HG03159 (cell line): ENCODE measurements around the gene PRDM13.

Experiments
- ATAC-seq: cut with Tn5 transposase; IDR thresholded peaks from one replicate; pipeline ENCODE4 v1.9.1; 2021; ENCODE audit warnings: mild to moderate bottlenecking, moderate library complexity; ENCODE audit not compliant: unreplicated experiment

Gene PRDM13

DNA sequence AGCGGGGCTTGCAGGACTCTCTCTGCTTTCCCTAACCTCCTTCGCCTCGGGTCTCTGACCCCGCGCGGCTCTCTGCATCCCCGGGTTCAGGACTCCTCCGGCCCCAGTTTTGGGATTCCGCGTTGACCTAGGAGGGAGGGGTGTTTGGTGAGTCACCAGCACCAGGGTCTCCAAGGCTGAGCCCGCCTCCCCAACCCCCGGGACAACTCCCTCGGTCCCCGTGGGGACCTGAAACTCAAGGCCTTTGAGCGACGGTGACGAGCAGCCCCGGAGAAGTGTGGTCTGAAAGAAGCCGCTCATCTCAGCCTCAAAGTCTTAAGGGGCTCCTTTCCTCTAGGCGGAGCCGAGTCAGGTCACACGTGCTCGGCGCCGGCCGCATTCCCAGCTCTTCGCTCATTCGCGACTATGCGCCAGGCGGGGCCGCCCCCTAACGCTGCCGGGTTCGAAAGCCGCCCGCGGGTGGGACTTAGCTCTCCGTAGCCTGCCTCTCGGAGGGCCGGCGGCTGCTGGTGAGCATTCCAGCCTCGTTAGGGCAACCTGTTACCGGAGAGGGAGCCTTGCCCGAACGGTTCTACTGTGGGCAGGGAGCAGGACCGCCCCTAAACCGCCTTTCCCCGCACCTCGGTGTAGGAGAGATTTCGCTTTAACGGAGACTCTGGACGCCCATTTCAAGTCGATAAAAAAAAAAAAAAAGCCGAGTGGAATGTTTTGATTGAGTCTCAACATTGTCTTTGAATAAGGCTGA lies 3.0 kb upstream of the PRDM13 start:
- ATAC-seq: no peak

DNA sequence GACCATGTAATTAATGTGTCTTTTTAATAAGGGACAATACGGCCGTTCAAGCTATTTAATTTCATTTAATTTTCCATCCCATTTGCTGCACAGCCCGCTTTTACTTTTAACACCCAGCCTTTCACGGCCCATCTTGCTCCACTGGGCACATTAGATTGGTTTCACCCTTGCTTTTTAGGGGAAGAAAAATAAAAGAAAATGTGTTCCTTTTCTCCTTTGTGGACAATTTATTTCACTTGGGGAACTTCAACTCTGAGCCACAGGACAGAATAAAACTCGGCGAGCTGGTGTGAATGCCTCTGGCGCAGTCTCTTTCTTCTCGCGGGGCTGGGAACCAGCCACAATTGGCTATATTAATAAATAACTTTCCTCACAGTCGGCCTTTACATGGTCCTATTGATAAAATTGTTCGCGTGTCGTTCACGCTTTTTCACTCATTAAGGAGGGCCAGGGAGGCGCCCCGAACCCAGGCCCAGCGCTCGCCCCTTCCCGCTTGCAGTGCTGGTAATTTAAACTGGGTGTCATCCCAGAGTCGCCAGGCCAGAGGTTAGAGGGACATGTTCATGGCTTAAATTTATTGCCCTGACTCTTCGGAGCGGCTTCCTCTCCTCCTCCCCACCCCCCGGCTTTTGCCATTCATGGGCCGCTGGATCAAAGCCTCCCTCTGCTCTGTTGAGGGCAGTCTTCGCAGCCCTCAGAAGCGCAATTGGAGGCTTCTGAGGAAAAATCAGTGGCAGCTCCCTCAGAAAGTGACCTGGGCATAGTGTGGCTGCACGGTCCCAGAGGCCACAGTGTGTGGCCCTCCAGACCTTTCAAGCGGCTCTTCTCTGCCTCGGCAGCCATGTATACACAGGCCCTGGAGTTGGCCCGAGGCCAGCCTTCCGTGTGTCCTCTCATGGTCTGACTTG lies 2.2 kb upstream of the PRDM13 start:
- no peak for ATAC-seq

DNA sequence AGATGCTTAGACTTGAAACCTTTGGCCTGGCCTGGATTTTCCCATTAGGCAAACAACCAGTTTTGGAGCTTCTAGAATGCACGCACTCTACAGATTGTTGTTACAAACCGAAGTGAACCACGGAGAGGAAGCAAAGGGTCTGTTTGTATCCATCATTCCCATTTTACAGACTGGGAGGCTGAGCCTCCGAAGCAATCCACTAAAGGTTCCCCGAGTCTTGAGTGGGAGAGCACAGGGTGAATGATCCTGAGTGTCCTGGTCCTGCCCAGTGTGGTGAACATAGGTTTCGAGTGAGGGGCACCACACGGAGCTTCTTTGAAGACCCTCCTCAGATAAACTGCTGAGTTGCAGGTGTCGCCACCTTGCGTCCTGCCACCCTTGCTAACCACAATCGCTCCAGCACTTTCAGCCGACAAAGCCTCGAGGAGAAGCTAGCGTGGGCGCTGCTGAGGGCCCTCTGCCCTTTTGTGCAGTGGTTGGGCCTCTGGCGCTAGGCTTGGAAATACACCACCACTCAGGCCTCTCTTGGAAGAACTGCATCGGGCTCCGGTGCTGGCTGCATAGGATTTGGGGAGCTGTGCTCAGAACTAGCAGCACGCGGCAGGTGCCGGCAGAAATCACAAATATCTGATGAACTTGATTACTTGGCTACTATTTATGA lies 1.4 kb upstream of the PRDM13 start:
- no peak for ATAC-seq

DNA sequence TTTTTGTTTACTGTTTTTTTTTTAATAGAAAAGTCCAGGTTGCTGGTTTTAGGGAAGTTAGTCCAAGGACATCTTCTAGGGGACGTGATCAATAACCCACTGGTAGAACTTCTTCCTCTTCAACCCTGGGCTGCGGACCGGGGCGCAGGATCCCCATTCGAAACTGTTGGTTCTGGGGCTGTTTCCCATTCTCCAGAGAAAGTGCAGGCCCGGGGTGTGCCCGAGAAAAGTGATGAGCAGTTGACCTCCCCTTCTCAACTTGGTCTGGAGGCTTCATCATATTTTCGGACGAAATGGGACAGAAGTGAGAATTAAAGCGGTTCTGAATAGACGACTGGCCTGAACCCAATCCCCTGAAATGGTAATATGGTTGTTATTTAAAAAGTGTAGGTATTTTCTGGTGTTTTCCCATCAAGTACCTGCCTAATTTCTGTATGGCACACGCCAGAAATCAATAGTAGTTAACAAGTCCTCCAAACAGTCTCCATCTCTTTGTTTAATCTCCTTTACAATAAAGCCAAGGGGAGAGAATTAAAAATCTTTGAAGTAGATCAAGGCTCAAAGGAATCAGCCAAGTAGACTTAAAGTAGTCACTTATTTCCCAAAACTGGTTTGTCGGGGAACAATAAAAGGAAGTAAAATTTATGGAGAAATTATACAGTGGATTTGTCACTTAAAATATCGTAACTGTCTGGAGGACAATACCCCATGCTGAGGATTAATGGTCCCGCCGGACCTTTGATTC lies 550 bp upstream of the PRDM13 start:
- no peak for ATAC-seq

DNA sequence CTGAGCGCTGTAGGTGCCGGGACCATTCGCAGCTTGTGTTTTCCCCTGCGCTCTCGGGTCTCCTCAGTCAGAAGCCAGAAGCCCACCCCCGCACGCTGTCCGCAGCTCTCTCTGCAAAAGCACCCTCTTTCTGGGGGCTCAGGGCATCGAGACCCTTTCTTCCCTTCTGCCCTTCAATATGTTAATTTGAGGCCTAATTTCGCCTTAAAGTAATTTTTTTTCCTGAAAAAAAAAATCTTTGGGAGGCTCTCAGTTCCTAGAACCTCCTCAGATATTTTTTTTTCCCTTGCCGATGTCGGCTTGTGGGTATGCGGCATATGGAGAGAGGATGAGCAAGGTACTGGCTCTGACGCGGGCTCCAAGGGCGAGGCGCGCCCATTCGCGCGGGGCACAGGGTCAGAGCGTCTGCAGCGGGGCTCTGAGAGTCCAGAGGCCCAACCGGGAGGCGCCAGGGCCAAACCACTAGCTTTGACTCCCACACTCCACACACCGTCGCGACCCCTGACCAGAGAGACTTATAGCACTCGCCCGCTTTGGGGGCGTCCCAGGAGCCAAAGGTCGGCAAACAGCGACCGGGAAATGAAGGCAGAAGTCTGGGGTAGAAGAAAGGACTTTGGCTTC lies 893 bp downstream of the PRDM13 start:
- ATAC-seq: no peak

DNA sequence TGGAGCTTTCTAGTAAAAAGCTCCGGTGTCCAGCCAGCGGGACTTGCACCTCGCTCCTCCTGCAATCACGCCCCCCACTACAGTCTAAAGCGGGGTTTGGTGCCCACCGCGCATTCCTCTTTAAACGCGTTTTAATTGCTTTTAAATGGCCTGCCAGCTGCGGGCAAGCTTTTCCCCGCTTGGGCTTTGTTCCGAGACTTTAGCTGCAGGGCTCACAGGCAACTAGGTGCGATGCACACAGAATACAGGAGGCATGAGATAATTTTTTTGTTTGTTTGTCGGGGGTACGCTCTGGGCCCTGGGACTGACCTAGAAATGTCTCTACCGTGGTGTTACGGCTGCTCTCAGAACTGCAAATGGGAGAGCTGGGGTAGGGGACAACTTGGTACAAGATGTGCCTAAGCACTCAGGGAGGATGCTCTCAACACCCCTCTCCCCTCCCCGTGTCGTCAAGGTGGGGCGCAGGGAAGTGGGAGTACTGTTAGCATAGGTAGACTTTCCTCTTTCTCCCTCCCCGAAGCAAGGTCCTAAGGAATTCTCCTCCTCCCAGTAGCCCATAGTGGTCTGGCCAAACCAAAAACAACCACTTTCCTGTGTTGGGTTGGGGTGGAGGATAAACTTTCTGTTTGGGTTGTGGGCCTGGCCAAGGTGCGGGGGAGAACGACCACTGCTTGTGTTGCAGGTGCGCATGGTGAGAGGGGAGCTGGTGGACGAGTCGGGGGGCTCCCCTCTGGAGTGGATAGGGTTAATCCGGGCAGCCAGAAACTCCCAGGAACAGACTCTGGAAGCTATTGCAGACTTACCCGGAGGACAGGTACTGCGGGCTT lies 1.6 kb downstream of the PRDM13 start:
- no peak for ATAC-seq

DNA sequence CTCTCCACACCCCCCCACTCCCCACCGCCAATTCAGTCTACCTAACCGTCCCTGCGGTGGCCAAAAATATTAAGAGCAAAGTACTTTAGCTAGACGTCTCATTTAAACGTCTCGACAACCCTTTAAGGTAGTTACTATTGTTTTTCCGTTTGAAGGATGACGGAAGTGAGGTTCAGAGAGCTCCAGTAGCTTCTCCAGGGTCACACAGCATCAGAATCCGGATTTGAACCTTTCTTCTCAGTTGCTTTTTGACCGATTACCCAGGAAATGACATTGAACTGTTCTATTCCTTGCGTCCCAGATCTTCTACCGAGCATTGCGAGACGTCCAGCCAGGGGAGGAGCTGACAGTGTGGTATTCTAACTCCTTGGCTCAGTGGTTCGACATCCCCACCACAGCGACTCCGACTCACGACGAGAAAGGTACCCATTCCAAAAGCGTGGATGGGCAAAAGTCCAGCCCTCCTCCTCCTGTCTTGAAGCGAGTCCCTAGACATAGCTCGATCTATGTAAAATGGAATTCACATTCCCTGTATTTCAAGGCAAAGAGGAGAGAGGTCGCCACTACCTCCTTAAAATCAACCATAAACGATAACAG lies 2.4 kb downstream of the PRDM13 start:
- ATAC-seq: no peak

DNA sequence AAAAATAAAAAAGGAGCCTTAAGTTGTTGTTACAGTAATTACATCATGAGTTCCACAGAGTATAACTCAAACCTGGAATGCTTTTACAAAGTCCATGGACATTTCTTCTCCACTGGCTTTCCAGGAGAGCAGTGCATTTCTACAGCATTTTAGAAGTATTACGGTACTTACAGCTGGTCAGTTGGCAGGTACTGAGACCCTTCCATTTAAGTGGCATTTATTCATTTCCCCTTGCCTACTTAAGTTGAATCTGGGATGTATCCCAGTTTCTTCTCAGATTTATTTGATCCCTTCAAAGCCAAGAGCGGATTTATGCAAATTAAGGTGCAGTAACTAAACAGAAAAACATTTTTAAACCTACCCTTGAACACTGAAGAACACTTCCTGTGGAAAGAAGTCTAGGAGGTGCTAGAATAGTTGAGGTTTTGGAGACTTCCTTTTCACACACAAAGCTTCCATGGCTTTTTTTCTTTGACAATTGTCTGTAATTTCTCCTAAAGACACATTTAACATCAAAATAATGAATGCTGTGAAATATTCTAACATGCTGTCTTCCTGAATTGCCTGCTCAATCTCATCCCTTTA lies 3.4 kb downstream of the PRDM13 start:
- no peak for ATAC-seq

DNA sequence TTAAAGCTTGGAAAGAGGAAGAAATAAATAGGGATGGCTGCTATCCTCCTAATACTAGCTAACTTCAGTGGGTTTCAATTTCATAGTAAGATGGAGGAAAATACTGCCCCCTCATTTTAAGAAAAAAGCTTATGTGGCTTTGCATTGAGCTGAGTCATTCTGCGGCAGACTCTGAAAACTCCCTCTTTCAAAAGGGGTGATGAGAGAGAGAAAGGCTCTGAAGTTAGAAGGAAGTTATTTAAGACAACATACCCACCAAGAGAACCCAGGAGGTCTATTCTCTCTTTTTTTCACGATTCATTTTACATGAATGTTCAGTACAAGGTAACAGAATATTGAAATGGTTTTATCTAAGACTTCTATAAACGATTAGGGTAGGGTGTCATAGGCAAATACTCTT lies 4.5 kb downstream of the PRDM13 start:
- ATAC-seq: peak; percentile 50

DNA sequence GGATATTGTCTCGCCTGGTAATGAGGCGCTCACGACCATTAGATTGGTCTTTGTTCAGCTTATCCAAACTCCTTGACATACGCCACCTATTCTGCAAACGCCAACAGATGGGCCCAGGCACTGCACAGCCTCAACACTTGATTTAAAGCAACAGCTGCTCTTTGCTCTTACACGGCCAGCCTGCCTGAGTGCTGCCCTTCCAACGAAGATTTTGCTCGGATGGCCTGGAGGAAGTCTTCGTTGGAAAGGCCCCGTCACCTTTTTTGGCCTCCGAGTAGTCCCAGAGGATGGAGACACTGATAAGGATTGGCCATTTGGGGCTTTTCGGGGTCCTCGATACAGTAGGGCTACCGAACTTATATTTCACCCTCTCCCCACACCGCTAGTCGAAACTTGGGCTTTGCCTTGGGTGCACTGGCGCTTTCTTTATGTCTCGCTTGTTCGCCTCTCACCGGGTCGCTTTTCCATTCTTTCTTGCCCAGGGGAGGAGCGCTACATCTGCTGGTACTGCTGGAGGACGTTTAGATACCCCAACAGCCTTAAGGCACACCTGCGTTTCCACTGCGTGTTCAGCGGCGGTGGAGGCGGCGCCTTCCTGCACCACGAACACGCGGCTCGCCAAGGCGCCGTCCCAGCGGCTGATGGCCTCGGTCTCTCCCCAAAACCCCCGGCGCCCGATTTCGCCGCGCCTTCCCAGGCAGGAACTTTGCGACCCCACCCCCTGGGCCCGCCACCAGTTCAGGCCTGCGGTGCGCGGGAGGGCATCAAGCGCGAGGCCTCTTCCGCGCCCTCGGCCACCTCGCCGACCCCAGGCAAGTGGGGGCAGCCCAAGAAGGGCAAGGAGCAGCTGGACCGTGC lies 6.1 kb downstream of the PRDM13 start:
- no peak for ATAC-seq

DNA sequence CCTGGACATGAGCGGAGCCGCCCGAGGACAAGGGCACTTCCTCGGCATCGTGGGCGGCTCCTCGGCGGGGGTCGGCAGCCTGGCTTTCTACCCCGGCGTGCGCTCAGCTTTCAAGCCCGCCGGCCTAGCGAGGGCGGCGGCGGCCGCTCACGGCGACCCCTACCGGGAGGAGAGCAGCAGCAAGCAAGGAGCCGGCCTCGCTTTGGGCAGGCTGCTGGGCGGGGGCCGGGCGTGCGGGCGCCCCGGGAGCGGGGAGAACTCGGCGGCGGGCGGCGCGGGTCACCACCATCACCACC lies 6.7 kb downstream of the PRDM13 start:
- peak; percentile 67 for ATAC-seq

DNA sequence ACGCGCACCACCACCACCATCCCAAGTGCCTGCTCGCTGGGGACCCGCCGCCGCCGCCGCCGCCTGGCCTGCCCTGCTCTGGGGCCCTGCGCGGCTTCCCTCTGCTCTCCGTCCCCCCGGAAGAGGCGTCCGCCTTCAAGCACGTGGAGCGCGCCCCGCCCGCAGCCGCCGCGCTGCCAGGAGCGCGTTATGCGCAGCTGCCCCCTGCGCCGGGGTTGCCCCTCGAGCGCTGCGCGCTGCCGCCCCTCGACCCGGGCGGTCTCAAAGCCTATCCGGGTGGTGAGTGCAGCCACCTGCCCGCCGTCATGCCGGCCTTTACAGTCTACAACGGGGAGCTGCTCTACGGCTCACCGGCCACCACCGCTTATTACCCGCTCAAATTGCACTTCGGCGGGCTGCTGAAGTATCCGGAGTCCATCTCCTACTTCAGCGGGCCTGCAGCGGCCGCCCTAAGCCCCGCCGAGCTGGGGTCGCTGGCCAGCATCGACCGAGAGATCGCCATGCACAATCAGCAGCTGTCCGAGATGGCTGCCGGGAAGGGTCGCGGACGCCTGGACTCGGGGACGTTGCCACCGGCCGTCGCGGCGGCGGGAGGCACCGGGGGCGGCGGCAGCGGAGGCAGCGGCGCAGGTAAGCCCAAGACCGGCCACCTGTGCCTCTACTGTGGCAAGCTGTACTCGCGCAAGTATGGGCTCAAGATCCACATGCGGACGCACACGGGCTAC lies 7.2 kb downstream of the PRDM13 start:
- ATAC-seq: peak; percentile 56

DNA sequence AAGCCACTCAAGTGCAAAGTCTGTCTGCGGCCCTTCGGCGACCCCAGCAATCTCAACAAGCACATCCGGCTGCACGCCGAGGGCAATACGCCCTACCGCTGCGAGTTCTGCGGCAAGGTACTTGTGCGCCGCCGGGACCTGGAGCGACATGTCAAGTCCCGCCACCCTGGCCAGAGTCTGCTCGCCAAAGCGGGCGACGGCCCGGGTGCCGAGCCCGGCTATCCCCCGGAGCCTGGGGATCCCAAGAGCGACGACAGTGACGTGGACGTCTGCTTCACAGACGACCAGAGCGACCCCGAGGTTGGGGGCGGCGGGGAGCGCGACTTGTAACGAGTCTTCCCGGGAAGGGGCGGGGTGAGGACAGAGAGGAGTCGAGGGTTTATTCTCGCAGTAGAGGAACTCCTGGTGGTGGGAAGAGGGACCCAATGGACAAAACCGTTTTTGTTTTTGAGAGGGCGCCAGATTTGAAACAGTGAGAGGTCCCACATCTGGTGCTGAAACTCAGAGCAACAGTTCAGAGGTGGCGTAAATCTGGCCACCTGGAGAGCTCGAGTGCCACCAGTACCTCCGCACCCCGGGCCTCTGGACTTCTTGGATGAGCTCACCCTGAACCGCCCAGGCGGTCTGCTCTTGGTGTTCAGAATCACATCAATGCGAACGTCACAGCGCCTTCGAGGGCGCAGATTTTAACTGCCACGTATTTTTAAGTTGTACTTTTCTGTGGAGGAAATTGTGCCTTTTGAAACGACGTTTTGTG lies 8.0 kb downstream of the PRDM13 start:
- peak; percentile 10 for ATAC-seq

DNA sequence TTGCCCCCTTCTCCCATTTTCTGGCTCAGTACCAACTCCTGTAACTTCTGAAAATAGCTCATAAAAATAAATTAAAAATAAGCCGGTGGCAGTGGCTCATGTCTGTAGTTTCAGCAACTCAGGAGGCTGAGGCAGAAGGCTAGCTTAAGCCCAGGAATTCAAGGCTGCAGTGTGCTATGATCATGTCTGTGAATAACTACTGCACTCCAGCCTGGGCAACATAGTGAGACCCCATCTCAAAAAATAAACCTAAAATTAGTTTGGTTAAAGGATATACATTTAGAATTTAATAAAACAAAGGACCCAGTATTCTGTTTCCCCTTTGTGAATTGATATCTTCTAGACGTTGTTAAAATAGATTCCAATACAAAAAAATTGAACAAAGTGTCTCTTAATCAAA lies 10.5 kb downstream of the PRDM13 start:
- ATAC-seq: no peak

DNA sequence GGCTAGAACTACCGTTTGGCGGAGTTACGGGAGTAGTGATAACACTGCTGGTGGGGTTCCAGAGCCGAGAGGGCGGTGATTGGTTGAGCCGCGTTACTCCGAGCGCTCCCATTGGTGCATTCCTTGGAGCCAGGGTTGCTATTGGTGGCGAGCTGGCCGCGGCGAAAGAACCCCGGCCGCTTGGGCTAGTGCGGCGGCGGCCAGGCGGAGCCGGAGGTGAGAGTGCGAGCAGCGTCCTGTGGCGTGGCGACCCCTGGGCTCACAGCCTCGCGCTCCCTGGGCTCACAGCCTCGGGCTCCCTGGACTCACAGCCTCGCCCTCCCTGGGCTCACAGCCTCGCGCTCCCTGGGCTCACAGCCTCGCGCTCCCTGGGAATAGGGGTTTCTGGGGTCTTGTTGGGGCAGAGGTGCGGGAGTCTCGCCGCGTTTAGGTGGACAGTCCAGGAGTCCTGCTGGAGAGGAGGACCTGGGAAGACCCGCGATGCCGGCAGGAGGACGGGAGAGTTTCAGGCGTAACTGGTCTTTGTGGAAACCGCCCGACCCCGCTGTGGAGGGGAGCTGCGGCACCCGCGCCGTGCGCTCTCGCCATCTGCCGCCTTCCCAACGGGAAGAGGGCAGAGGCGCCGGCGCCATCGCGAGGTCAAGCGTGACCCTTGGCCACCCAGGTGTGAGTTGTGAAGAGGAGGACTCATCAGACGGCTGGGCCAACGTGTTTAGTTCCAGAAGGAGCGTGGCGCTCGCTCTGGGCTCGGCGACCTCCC lies 12.2 kb downstream of the PRDM13 start:
- ATAC-seq: no peak

DNA sequence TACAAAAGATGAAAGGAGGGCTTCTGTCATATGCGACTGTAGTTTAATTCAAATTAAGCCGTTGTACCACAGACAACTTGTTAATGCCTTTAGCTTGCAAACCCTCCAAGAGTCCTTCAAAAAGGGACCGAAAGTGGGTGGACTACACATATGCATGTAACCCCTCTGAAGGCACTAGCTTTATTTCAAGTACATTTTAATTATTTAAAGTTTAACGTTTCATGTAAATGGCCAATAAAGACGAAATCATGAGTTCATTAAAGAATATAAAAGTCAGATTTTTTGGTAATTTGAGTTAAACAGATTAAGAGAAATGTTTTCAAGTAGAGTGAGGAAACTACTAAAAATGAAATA lies 12.8 kb downstream of the PRDM13 start:
- ATAC-seq: no peak
